B cell (primary cell): ENCODE data around the gene CHTF8.

ENCODE experiments used
- EZH2 ChIP-seq: IDR thresholded peaks from 2 replicates; pipeline ENCODE4 v1.6.1; 2012; ENCODE audit warnings: borderline replicate concordance, low read depth, mild to moderate bottlenecking, moderate library complexity, low read length; ENCODE audit not compliant: insufficient read depth, poor library complexity, severe bottlenecking
- TF ChIP-seq, protein P1 (sequence below): fragments of 200-600 bp; IDR thresholded peaks from one replicate; pipeline ENCODE4 v1.8.0; 2022; ENCODE audit warnings: antibody characterized with exemption, mild to moderate bottlenecking

DNA sequence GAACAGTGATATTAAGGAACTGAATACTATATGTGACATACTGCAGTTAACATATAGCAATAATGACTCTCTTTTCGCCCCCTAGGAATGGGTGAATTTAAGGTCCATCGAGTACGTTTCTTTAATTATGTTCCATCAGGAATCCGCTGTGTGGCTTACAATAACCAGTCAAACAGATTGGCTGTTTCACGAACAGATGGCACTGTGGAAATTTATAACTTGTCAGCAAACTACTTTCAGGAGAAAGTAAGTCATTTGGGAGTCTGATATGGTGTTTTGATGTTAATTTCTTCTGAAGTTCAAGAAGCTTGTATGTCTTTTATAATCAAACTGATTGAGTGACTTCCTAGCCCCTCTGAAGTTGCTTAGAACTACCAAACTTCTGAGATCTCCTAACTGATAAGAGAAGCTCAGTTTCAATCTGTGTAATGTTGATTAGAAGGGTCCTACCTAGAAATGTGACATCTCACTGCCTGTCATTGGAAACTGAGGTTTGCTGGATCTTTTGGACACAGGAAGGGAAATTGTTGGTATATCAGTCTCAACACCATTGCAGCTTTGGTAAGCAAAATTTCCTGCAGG, 1.1 kb upstream of the CHTF8 start:
- TF ChIP-seq, protein P1, sequence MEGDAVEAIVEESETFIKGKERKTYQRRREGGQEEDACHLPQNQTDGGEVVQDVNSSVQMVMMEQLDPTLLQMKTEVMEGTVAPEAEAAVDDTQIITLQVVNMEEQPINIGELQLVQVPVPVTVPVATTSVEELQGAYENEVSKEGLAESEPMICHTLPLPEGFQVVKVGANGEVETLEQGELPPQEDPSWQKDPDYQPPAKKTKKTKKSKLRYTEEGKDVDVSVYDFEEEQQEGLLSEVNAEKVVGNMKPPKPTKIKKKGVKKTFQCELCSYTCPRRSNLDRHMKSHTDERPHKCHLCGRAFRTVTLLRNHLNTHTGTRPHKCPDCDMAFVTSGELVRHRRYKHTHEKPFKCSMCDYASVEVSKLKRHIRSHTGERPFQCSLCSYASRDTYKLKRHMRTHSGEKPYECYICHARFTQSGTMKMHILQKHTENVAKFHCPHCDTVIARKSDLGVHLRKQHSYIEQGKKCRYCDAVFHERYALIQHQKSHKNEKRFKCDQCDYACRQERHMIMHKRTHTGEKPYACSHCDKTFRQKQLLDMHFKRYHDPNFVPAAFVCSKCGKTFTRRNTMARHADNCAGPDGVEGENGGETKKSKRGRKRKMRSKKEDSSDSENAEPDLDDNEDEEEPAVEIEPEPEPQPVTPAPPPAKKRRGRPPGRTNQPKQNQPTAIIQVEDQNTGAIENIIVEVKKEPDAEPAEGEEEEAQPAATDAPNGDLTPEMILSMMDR, result no peak
- TF ChIP-seq EZH2, result no peak
